GM23248 (cell line): ENCODE data around the gene DYSF.

Source experiments
- EZH2 ChIP-seq: fragments of 200-600 bp; sonication (generic); IDR thresholded peaks from 2 replicates; pipeline ENCODE4 v1.6.1; 2018; ENCODE audit warnings: antibody characterized with exemption, mild to moderate bottlenecking; ENCODE audit not compliant: insufficient read depth, poor library complexity, severe bottlenecking
- EZH2phosphoT487 ChIP-seq: fragments of 200-600 bp; sonication (generic); IDR thresholded peaks from 2 replicates; pipeline ENCODE4 v1.6.1; 2018; ENCODE audit warnings: antibody characterized with exemption, moderate library complexity, mild to moderate bottlenecking, low read depth; ENCODE audit not compliant: insufficient read depth

DNA sequence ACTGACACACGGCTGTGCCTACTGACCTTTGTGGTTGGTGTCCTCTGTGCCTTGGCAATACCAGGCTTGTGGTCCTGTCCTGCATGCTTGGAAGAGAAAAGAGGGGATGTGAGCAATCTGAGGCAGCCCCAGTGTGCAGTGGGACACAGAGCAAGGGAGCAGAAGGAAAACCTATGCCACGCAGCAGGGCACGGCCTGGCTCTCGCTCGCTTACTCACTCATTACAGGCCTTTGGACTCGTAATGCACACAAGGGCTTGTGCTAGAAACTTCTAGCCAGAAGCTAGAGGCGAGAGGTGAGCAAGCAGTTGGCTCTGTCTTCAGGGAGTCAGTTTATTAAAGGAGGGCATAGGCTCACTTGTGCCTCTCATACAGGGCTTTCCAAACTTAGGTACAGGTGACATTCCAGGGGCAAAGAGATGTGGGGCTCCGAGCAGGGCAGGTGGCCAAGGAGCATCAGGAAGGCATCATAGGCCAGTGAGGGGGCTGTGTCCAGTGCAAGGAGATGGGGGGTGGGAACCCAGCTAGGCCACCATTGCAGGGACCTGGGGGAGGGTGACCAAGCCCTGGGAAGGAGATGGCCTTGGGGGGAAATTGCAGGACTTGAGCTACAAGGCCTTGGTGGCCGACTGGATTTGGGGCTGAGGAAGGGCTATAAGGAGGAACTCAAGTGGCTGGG lies 100.8 kb downstream of the DYSF start:
- TF ChIP-seq EZH2 (no peak), EZH2phosphoT487 (no peak)
